ENCODE results near the gene CBX2. TPM values are rescaled to one million over a fixed set of nuclear protein-coding genes. Genes with fewer than 3 reads are reported as not detected.

CBX2 gene
- polyA plus RNA-seq, 1 of the 3 experiments (the other 2 are of a cell fraction) = 22.4 TPM

DNA sequence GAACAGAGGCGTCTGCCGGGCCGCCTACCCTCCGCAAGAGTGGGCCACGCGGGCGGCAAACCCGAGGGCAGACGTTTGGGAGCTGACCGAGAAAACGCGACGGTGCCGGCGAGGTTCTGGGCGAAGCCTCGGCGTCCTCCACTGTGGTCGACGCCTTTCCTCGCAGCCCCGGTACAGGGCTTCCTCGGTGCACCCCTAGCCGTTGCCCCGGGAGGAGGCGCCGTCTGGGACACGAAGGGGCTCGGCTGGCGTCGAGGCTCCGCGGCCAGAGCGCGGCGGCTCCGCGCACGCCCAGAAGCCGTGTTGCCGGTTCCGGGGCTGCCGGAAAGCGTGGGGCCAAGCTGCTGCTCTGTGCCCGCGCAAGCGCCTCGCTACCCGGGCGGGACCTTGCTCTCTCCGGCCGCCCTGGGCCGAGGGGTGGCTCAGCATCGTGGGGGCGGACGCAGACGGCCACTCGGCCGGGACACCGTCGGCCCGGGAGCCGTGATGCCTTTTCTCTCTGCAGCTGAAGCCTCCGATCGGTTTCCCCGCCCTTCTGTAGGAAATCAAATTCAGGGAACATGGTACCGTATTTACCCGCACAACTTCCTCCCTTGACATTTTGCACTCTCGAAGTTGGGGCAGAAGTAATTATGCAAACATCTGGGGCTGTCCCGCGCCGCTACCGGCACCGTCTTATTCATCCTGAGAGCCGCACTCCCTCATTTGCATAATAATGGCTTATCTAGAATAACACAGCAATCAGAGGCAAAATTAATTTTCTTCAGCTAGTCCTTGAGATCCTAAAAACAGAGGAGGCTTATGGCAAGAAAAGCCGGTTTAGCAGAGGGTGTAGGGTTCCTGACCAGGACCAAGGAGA, 26.3 kb downstream of the CBX2 start:
- Histone ChIP-seq H2AFZ (ENCODE audit: low read depth) (no peak overlapping the region), H3K36me3 (replicated peaks in 1 of 2; ENCODE audit: control insufficient read depth in 1 of 2, insufficient read depth in 2 of 2, low read length in 1 of 2) (no peaks in the 10 kb centered on the region), H3K79me2 (ENCODE audit: insufficient read depth) (no peaks in the 10 kb centered on the region), H3K9me2 (no peaks in the 10 kb centered on the region), H3K4me2 (no peak overlapping the region), H4K20me1 (ENCODE audit: insufficient read depth) (no peaks in the 10 kb centered on the region), H3K27ac (ENCODE audit: low read depth in 2 of 2, low read length in 1 of 2) (no peak overlapping the region), H3K4me1 (ENCODE audit: control insufficient read depth in 1 of 2, insufficient read depth in 2 of 2, low read depth in 1 of 2, low read length in 1 of 2) (peaks cover 4 to 5% of the 10 kb centered on the region in 2 experiments; a peak in 2 of 4 replicates), H3K4me3 (ENCODE audit: low read depth in 2 of 2, low read length in 1 of 2) (no peak overlapping the region), H3K27me3 (ENCODE audit: insufficient read depth) (peaks cover 52% of the 10 kb centered on the region), H3K9ac (no peak overlapping the region), H3F3A (replicated peaks; ENCODE audit: insufficient read depth) (no peaks in the 10 kb centered on the region), H3K9me3 (no peaks in the 10 kb centered on the region)
- ChIA-PET CTCF (interaction anchor here (1.0 to 14.7 kb wide), 5 partner anchors 26 to 204 kb away, joined by 3 to 274 read pairs (median 4); partner anchors contain the start of genes CBX2 and CBX4), POLR2A (no interaction called here)
- WGBS (ENCODE audit: low lambda C conversion rate) = 62% methylated on average over 64 of the region's 76 CpGs
- TF ChIP-seq ELF1 (IDR thresholded peaks at IDR 0.05) (no peak), MEF2A (IDR thresholded peaks at IDR 0.05; ENCODE audit: borderline replicate concordance, low read depth) (no peak), MXI1 (IDR thresholded peaks at IDR 0.05; ENCODE audit: low read depth, low read length) (no peak), FOSL2 (IDR thresholded peaks at IDR 0.05; ENCODE audit: borderline replicate concordance, low read depth) (no peak)
- peak; percentile 45 for DNase-seq

- H3K9me2 ChIP-seq = no peaks in the 10 kb centered on the region
- 89% methylated on average over 22 of the region's 22 CpGs for WGBS (ENCODE audit: low lambda C conversion rate)
- no peaks in the 10 kb centered on the region for H3K79me2 ChIP-seq (ENCODE audit: insufficient read depth)
- no peaks in the 10 kb centered on the region for H3K9me3 ChIP-seq
- no peak overlapping the region for H3K4me2 ChIP-seq
- ChIA-PET POLR2A (interaction anchor here (6.9 kb wide), 1 partner anchor 8 kb away, joined by 50 read pairs; the partner anchor contains the start of gene CBX8), CTCF (interaction anchor here (1.0 to 14.7 kb wide), 9 partner anchors 7 to 203 kb away, joined by 3 to 274 read pairs (median 4); partner anchors contain the start of genes CBX2, CBX4 and CBX8)
- peaks cover 0 to 11% of the 10 kb centered on the region in 2 experiments; a peak in 1 of 4 replicates for H3K4me1 ChIP-seq (ENCODE audit: control insufficient read depth in 1 of 2, insufficient read depth in 2 of 2, low read depth in 1 of 2, low read length in 1 of 2)
- no peaks in the 10 kb centered on the region for H3K36me3 ChIP-seq (replicated peaks in 1 of 2; ENCODE audit: control insufficient read depth in 1 of 2, insufficient read depth in 2 of 2, low read length in 1 of 2)
- no peak overlapping the region for H3K4me3 ChIP-seq (ENCODE audit: low read depth in 2 of 2, low read length in 1 of 2)
- H2AFZ ChIP-seq (ENCODE audit: low read depth) = no peak overlapping the region
- H3K9ac ChIP-seq = no peak overlapping the region
- no peaks in the 10 kb centered on the region for H4K20me1 ChIP-seq (ENCODE audit: insufficient read depth)
- DNase-seq = no peak
- H3K27ac ChIP-seq (ENCODE audit: low read depth in 2 of 2, low read length in 1 of 2) = no peak overlapping the region
- H3F3A ChIP-seq (replicated peaks; ENCODE audit: insufficient read depth) = no peaks in the 10 kb centered on the region
- peaks cover 55% of the 10 kb centered on the region for H3K27me3 ChIP-seq (ENCODE audit: insufficient read depth)
- no peak for TF ChIP-seq SIN3A (IDR thresholded peaks at IDR 0.05; ENCODE audit: borderline replicate concordance, low read depth, low read length)
- no peak for TF ChIP-seq FOXM1 (IDR thresholded peaks at IDR 0.05; ENCODE audit: low read depth)
- no peak for TF ChIP-seq MEF2A (IDR thresholded peaks at IDR 0.05; ENCODE audit: borderline replicate concordance, low read depth)
- no peak for TF ChIP-seq SMC3 (IDR thresholded peaks at IDR 0.05; ENCODE audit: low read depth, low read length)
- TF ChIP-seq EZH2phosphoT487 (IDR thresholded peaks at IDR 0.05; ENCODE audit: borderline replicate concordance, low read depth) = no peak
- no peak for TF ChIP-seq YY1 (IDR thresholded peaks at IDR 0.05; ENCODE audit: low read depth)
- TF ChIP-seq RCOR1 (IDR thresholded peaks at IDR 0.05; ENCODE audit: low read length) = no peak
- no peak for TF ChIP-seq NFIC (IDR thresholded peaks at IDR 0.05; ENCODE audit: borderline replicate concordance)
- TF ChIP-seq REST (IDR thresholded peaks at IDR 0.05; ENCODE audit: low read depth, low read length) = no peak
- no peak for TF ChIP-seq CHD2 (IDR thresholded peaks at IDR 0.05; ENCODE audit: low read length, partially characterized antibody)
- TF ChIP-seq, protein P1, sequence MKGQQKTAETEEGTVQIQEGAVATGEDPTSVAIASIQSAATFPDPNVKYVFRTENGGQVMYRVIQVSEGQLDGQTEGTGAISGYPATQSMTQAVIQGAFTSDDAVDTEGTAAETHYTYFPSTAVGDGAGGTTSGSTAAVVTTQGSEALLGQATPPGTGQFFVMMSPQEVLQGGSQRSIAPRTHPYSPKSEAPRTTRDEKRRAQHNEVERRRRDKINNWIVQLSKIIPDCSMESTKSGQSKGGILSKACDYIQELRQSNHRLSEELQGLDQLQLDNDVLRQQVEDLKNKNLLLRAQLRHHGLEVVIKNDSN (IDR thresholded peaks at IDR 0.05; ENCODE audit: borderline replicate concordance, low read depth) = no peak
- no peak for TF ChIP-seq GABPA (IDR thresholded peaks at IDR 0.05; ENCODE audit: low read depth)
- no peak for TF ChIP-seq EP300 (IDR thresholded peaks at IDR 0.05; ENCODE audit: borderline replicate concordance in 1 of 2, low read depth in 1 of 2, low read length in 1 of 2)
- no peak for TF ChIP-seq POLR2AphosphoS5 (IDR thresholded peaks at IDR 0.05; ENCODE audit: low read depth, low read length)
- TF ChIP-seq GATA2 (CRISPR knock-in tag; IDR thresholded peaks at IDR 0.05) = no peak
- TF ChIP-seq RXRA (IDR thresholded peaks at IDR 0.05; ENCODE audit: borderline replicate concordance, low read depth) = no peak
- TF ChIP-seq, protein P2, sequence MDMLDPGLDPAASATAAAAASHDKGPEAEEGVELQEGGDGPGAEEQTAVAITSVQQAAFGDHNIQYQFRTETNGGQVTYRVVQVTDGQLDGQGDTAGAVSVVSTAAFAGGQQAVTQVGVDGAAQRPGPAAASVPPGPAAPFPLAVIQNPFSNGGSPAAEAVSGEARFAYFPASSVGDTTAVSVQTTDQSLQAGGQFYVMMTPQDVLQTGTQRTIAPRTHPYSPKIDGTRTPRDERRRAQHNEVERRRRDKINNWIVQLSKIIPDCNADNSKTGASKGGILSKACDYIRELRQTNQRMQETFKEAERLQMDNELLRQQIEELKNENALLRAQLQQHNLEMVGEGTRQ (IDR thresholded peaks at IDR 0.05; ENCODE audit: borderline replicate concordance, low read depth, low read length) = no peak
These were observed 27.1 kb downstream of the CBX2 start for GRCh38 chr17:79804856-79805696.

Measured in SK-N-SH (cell line).